ENCODE measurements around the gene CBLC.

CBLC gene, protein sequence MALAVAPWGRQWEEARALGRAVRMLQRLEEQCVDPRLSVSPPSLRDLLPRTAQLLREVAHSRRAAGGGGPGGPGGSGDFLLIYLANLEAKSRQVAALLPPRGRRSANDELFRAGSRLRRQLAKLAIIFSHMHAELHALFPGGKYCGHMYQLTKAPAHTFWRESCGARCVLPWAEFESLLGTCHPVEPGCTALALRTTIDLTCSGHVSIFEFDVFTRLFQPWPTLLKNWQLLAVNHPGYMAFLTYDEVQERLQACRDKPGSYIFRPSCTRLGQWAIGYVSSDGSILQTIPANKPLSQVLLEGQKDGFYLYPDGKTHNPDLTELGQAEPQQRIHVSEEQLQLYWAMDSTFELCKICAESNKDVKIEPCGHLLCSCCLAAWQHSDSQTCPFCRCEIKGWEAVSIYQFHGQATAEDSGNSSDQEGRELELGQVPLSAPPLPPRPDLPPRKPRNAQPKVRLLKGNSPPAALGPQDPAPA

DNA sequence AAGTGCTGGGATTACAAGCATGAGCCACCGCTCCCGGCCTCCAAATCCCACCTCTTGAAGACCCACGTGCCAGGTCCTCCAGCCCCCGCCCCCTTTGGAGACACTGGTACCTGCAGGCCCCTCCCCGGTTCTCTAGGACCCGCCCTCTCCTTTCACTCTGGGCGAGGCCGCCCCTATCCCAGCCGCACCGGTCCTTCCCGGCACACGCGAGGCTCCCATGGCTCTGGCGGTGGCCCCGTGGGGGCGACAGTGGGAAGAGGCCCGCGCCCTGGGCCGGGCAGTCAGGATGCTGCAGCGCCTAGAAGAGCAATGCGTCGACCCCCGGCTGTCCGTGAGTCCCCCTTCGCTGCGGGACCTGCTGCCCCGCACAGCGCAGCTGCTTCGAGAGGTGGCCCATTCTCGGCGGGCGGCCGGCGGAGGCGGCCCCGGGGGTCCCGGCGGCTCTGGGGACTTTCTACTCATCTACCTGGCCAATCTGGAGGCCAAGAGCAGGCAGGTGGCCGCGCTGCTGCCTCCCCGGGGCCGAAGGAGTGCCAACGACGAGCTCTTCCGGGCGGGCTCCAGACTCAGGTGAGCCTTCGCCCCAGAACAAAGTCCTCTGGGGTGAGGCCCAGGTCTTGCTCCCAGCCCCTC lies at the start of gene CBLC:
CBLC (plus strand) TSS at position 176 of the 633 bp plus-strand sequence; CDS start at position 218, 42 bp downstream.
- TF ChIP-seq EZH2 (IDR thresholded peaks at IDR 0.05) (no peak), FOXP2 (optimal IDR thresholded peaks at IDR 0.05; ENCODE audit: control extremely low read depth, extremely low read length, insufficient read depth) (no peak), POLR2AphosphoS5 (IDR thresholded peaks at IDR 0.05; ENCODE audit: borderline replicate concordance, low read depth, low read length) (no peak)
- no peaks in the 10 kb centered on the region for H3K36me3 ChIP-seq (ENCODE audit: insufficient read depth, low read length)
- no peak for DNase-seq (ENCODE audit: low read depth, low spot score)
- H3K4me3 ChIP-seq: no peak within 1 kb of the TSS
- no peak within 1 kb of the TSS for H3K27ac ChIP-seq
- no peak within 1 kb of the TSS for H3K9ac ChIP-seq (ENCODE audit: insufficient read length)
- H3K9me3 ChIP-seq (ENCODE audit: low read depth, low read length): no peaks in the 10 kb centered on the region

DNA sequence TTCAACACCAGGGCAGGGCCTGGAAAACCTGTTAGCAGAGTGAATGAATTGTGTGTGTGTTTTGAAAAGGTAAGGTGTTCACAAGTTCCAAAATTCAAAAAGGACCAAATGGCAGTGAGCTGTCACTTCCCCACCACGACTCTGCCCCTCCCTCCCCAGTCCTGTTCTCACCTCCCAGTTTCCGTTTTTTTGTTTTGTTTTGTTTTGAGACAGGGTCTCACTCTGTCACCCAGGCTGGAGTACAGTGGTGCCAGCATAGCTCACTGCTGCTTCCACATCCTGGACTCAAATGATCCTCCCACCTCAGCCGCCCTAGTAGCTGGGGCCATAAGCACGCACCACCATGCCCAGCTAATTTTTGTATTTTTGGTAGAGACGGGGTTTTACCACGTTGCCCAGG lies 49.5 kb upstream of the CBLC start:
- Histone ChIP-seq H3K27ac (no peak overlapping the region), H3K9me3 (ENCODE audit: low read depth, low read length) (no peaks in the 10 kb centered on the region), H3K9ac (ENCODE audit: insufficient read length) (no peak overlapping the region), H3K4me3 (no peak overlapping the region), H3K36me3 (ENCODE audit: insufficient read depth, low read length) (no peaks in the 10 kb centered on the region)
- TF ChIP-seq EZH2 (IDR thresholded peaks at IDR 0.05): no peak
- no peak for TF ChIP-seq FOXP2 (optimal IDR thresholded peaks at IDR 0.05; ENCODE audit: control extremely low read depth, extremely low read length, insufficient read depth)
- no peak for TF ChIP-seq POLR2AphosphoS5 (IDR thresholded peaks at IDR 0.05; ENCODE audit: borderline replicate concordance, low read depth, low read length)
- no peak for DNase-seq (ENCODE audit: low read depth, low spot score)

DNA sequence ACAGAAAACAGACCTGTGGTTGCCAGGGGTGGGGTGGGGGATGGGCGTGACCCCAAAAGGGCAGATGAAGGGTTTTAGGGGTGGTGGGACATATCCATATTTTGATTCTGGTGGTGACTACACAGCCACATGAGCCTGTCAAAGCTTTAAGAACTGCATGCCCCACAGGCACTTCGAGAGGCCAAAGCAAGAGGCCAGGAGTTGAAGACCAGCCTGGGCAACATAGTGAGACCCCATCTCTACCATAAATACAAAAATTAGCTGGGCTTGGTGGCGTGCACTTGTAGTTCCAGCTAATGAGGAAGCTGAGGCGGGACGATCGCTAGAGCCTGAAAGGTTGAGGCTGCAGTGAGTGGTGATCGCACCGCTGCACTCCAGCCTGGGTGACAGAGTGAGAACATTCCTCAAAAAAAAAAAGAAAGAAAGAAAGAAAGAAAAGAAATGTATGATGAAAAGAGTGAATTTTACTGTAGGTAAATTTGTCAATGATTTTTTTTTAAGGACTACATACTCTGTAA lies 48.1 kb upstream of the CBLC start:
- no peaks in the 10 kb centered on the region for H3K9me3 ChIP-seq (ENCODE audit: low read depth, low read length)
- no peaks in the 10 kb centered on the region for H3K36me3 ChIP-seq (ENCODE audit: insufficient read depth, low read length)
- H3K4me3 ChIP-seq: no peak overlapping the region
- no peak overlapping the region for H3K27ac ChIP-seq
- DNase-seq (ENCODE audit: low read depth, low spot score): no peak
- H3K9ac ChIP-seq (ENCODE audit: insufficient read length): no peak overlapping the region
- no peak for TF ChIP-seq FOXP2 (optimal IDR thresholded peaks at IDR 0.05; ENCODE audit: control extremely low read depth, extremely low read length, insufficient read depth)
- TF ChIP-seq EZH2 (IDR thresholded peaks at IDR 0.05): no peak
- no peak for TF ChIP-seq POLR2AphosphoS5 (IDR thresholded peaks at IDR 0.05; ENCODE audit: borderline replicate concordance, low read depth, low read length)

DNA sequence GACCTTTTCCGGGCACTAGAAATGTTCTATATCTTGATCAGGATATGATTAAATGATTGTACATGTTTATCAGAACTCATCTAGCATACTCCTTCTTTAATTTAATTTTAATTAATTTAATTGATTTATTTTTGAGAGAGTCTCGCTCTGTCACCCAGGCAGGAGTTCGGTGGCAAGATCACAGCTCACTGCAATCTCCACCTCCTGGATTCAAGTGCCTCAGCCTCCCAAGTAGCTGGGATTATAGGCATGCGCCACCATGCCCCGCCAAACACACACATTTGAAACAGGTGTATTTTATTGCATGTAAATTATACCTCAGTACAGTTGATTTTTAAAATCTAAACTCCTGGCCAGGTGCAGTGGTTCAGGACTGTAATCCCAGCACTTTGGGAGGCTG lies 46.6 kb upstream of the CBLC start:
- DNase-seq (ENCODE audit: low read depth, low spot score): no peak
- Histone ChIP-seq H3K9ac (ENCODE audit: insufficient read length) (no peak overlapping the region), H3K27ac (no peak overlapping the region), H3K4me3 (no peak overlapping the region), H3K36me3 (ENCODE audit: insufficient read depth, low read length) (no peaks in the 10 kb centered on the region), H3K9me3 (ENCODE audit: low read depth, low read length) (no peaks in the 10 kb centered on the region)
- TF ChIP-seq FOXP2 (optimal IDR thresholded peaks at IDR 0.05; ENCODE audit: control extremely low read depth, extremely low read length, insufficient read depth) (no peak), EZH2 (IDR thresholded peaks at IDR 0.05) (no peak), POLR2AphosphoS5 (IDR thresholded peaks at IDR 0.05; ENCODE audit: borderline replicate concordance, low read depth, low read length) (no peak)

DNA sequence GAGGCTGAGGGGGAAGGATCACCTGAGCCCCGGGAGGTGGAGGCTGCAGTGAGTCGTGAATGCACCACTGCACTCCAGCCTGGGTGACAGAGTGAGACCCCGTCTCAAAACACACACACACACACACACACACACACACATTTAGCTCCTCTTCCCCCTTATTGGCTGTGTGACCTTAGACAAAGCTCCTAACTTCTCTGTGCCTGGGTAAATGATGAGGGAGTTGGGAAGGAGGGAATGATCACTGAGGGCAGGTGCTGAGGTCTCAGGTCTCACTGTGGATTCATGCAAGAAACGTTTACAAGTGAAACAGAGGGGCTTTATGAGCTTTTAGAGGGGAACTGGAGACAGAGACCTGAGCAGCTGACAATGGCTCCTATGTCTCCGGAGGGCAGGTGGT lies 46.1 kb upstream of the CBLC start:
- TF ChIP-seq POLR2AphosphoS5 (IDR thresholded peaks at IDR 0.05; ENCODE audit: borderline replicate concordance, low read depth, low read length) (no peak), FOXP2 (optimal IDR thresholded peaks at IDR 0.05; ENCODE audit: control extremely low read depth, extremely low read length, insufficient read depth) (no peak), EZH2 (IDR thresholded peaks at IDR 0.05) (no peak)
- H3K4me3 ChIP-seq: no peak overlapping the region
- DNase-seq (ENCODE audit: low read depth, low spot score): no peak
- no peaks in the 10 kb centered on the region for H3K9me3 ChIP-seq (ENCODE audit: low read depth, low read length)
- H3K36me3 ChIP-seq (ENCODE audit: insufficient read depth, low read length): no peaks in the 10 kb centered on the region
- no peak overlapping the region for H3K9ac ChIP-seq (ENCODE audit: insufficient read length)
- H3K27ac ChIP-seq: no peak overlapping the region

DNA sequence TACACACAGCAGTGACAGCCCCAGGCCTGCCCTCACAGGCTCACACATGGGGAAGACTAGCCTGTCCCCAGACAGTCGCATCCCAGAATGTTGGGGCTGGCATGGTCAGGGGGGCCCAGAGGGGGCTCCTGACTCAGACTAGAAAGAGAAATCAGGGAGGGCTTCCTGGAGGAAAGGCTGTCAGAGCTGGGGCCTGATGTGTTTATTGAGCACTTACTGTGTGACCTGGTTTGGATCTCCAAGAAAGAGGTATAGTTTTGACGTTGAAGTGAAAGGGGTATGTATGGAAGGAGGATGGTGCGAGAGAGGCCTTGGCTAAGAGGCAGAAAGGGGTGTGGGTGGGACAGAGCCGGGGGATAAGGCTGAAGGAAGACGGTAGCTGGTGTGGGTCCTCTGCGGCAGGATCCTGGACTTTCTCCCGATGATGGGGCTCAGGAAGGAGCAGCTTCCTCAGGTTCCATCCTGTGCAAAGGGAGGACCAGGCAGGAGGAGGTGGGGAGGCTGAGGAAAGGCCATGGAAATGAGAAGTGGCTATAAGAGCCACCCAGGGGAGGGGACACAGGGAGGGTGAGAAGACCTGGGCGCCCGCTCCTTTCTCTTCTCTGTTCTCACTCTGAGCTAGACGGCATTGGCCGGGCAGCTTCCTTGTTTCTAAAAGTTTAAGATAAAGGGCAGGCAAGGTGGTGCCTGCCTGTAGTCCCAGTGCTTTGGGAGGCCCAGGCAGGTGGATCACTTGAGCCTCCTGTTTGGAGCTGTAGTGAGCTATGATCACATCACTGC lies 45.3 kb upstream of the CBLC start:
- H3K9me3 ChIP-seq (ENCODE audit: low read depth, low read length): no peaks in the 10 kb centered on the region
- H3K4me3 ChIP-seq: no peak overlapping the region
- DNase-seq (ENCODE audit: low read depth, low spot score): no peak
- no peak overlapping the region for H3K9ac ChIP-seq (ENCODE audit: insufficient read length)
- no peaks in the 10 kb centered on the region for H3K36me3 ChIP-seq (ENCODE audit: insufficient read depth, low read length)
- TF ChIP-seq FOXP2 (optimal IDR thresholded peaks at IDR 0.05; ENCODE audit: control extremely low read depth, extremely low read length, insufficient read depth): no peak
- TF ChIP-seq EZH2 (IDR thresholded peaks at IDR 0.05): no peak
- no peak for TF ChIP-seq POLR2AphosphoS5 (IDR thresholded peaks at IDR 0.05; ENCODE audit: borderline replicate concordance, low read depth, low read length)
- no peak overlapping the region for H3K27ac ChIP-seq

DNA sequence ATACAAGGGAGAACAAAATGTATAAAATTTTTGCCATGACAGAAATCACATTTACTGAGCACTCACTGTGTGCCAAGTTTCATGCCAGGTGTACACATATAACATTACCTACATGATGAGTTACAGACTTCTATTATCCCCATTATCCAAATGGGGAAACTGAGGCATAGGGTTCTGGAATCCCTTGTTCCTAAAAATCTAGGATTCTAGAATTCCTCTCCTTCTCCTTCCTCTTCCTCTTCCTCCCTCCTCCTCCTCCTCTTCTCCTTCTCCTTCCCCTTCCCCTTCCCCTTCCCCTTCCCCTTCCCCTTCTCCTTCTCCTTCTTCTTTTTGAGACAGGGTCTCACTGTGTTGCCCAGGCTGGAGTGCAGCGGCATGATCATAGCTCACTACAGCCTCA lies 43.3 kb upstream of the CBLC start:
- Histone ChIP-seq H3K4me3 (no peak overlapping the region), H3K36me3 (ENCODE audit: insufficient read depth, low read length) (no peaks in the 10 kb centered on the region), H3K9ac (ENCODE audit: insufficient read length) (no peak overlapping the region), H3K9me3 (ENCODE audit: low read depth, low read length) (no peaks in the 10 kb centered on the region), H3K27ac (no peak overlapping the region)
- DNase-seq (ENCODE audit: low read depth, low spot score): no peak
- TF ChIP-seq EZH2 (IDR thresholded peaks at IDR 0.05) (no peak), FOXP2 (optimal IDR thresholded peaks at IDR 0.05; ENCODE audit: control extremely low read depth, extremely low read length, insufficient read depth) (no peak), POLR2AphosphoS5 (IDR thresholded peaks at IDR 0.05; ENCODE audit: borderline replicate concordance, low read depth, low read length) (no peak)

DNA sequence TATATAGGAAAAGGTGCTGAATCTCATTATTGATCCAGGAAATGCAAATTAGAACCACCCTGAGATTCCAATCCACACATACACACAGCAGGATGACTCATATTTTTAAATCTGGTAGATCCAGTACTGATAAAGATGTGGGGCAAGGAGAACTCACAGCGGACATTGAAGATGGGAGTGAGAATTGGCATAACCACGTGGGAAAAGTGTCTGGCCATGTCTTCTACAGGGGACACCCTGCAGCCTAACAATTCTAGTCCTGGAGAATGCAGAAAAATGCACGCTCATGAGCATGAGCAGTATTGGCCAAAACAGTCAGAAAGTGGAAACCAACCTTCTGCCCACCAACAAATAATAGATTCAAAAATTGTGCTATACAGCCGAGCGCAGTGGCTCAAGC lies 42.7 kb upstream of the CBLC start:
- H3K36me3 ChIP-seq (ENCODE audit: insufficient read depth, low read length): no peaks in the 10 kb centered on the region
- no peak overlapping the region for H3K27ac ChIP-seq
- no peak overlapping the region for H3K9ac ChIP-seq (ENCODE audit: insufficient read length)
- H3K9me3 ChIP-seq (ENCODE audit: low read depth, low read length): no peaks in the 10 kb centered on the region
- TF ChIP-seq POLR2AphosphoS5 (IDR thresholded peaks at IDR 0.05; ENCODE audit: borderline replicate concordance, low read depth, low read length) (no peak), EZH2 (IDR thresholded peaks at IDR 0.05) (no peak), FOXP2 (optimal IDR thresholded peaks at IDR 0.05; ENCODE audit: control extremely low read depth, extremely low read length, insufficient read depth) (no peak)
- no peak for DNase-seq (ENCODE audit: low read depth, low spot score)
- no peak overlapping the region for H3K4me3 ChIP-seq

Measured in SK-N-MC (cell line).